ENCODE data around the gene EPC2.

Gene EPC2

GRCh38 chr2:148810081-148810480 is 165.5 kb downstream of the EPC2 start:
- DNase-seq (ENCODE audit: low spot score), result no peak

- peak; percentile 20 for DNase-seq (ENCODE audit: low spot score)
Measured at GRCh38 chr2:148812306-148812705, 167.8 kb downstream of the EPC2 start.

- no peak for DNase-seq (ENCODE audit: low spot score)
Measured at GRCh38 chr2:148813603-148814065, 169.1 kb downstream of the EPC2 start.

- no peak for DNase-seq (ENCODE audit: low spot score)
Measured at GRCh38 chr2:148814143-148814859, 169.8 kb downstream of the EPC2 start.

- no peak for DNase-seq (ENCODE audit: low spot score)
Measured at GRCh38 chr2:148814860-148815419, 170.4 kb downstream of the EPC2 start.

GRCh38 chr2:148816176-148816575 is 171.6 kb downstream of the EPC2 start:
- no peak for DNase-seq (ENCODE audit: low spot score)

- DNase-seq (ENCODE audit: low spot score), result peak; percentile 19
Measured at GRCh38 chr2:148817210-148817708, 172.7 kb downstream of the EPC2 start.

- DNase-seq (ENCODE audit: low spot score), result no peak
Measured at GRCh38 chr2:148819019-148819585, 174.6 kb downstream of the EPC2 start.

- DNase-seq (ENCODE audit: low spot score), result no peak
Measured at GRCh38 chr2:148824190-148824589, 179.6 kb downstream of the EPC2 start.

GRCh38 chr2:148826791-148827190 is 182.2 kb downstream of the EPC2 start:
- DNase-seq (ENCODE audit: low spot score), result no peak

GRCh38 chr2:148828941-148829340 is 184.4 kb downstream of the EPC2 start:
- DNase-seq (ENCODE audit: low spot score), result no peak

GRCh38 chr2:148829618-148830017 is 185.1 kb downstream of the EPC2 start:
- no peak for DNase-seq (ENCODE audit: low spot score)

- no peak for DNase-seq (ENCODE audit: low spot score)
Measured at GRCh38 chr2:148832637-148833036, 188.1 kb downstream of the EPC2 start.

All from globus pallidus (tissue), 1 donor.